Stimulated activated CD4-positive, alpha-beta T cell treated with anti-CD3 and anti-CD28 coated beads, Interleukin-15, amount 100 ng/mL, for 24 hours (primary cell): ENCODE results near the gene CARMIL1.

Source experiments
- DNase-seq: peaks from one replicate; pipeline ENCODE4 v3.0.0-alpha.2; 2020

CARMIL1 gene

DNA sequence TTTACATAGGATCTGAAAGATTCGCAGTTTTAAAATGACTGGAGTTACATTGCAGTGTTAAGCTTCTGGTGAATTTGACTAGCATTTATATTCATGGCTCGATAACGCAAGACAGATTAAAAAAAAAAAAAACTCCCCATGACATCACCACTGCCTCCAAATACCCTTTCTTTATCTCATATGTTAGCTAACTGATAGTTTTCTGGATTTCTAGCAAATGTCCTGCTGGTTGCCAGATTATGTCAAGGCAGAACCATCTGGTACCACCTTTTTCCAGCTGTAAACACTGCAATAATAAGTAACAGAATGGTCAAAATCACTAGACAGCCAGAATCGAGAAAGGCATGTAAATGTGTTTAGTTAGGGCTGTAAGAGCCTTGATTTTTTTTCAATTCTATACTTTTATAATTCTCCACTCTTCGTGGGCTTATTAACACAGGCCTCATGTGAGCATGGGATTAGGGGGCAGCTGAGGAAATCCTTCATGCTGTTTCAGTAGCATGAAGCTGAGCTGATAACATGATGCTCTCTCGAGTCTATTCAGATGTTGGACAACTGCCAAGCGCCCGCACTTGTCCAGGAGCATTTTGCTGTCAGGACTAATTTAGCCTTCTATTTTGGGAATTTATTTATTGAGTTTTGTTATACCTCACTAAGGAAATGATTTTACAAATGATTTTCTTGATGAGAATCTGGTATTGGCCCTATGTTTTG lies 206.8 kb downstream of the CARMIL1 start:
- no peak for DNase-seq

DNA sequence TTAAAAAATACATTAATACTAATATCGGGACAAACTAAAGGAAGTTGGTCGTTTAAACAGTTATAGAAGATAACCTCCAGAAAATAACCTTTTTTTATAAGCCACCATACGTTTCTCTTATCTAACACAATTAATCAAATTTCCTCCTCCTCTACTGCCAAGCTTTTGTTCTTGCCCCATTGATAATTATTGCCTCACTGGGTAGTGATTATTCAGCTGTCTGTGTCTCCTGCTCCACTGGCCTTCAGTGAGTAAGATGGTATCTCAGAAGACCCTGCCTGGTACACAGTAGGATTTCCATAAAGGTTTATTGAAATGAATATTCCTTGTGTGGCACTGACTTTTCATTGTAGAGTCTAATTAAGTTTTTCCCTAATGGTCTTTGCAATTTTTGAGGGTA lies 207.4 kb downstream of the CARMIL1 start:
- no peak for DNase-seq

DNA sequence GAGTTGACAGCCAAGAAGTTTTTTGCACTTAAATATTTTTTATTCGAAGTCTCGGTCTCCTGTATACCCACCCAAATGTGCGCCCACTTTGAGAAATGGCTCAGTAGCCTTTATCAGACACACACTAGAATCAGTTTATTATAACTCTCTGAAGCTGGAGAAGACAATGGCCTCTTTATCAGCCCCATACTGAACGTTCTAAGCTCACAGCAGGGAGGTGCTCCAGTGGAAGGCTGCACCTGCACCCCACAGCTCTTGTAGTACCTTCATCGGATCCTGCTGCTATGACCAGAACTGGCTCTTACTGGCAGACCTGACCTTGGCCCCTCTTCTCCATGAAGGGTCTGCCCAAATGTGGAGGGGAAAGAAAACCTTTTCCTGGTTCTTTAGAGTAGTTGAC lies 207.8 kb downstream of the CARMIL1 start:
- no peak for DNase-seq

DNA sequence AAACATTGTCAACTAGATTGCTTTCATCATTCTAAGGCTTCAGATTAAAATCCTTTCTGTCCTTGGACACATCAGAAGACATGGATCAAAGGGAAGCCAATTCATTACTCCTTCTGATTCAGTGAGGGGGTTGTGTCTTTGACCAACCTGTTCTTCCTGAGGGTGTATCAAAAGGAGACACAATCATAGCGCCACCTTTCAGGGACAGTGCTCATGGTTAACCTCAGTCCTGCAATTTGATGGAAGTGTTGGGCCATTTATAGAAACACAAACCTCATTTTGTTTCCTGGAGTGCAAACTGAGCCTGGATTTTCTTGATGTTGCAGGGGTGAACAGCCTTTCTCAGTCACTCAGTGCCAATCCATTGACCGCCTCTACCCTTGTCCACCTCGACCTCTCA lies 209.0 kb downstream of the CARMIL1 start:
- DNase-seq = no peak

DNA sequence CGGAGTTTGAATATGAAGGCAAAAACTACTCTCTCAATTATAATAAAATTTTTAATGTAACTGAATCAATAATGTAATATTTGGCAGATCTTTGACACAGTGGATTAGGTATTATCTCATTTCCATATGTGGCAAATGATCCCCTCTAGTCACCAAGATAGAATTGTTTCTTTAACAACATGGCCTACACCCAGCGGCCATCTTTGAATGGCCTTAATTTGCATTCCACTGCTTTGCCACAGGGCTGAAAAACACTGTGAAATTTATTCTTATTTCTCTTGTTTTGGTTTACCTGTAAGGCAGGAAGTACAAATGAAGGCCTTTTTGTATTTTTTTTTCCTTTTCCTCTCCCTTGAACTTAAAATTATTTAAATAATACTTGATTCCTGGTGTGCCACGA lies 210.2 kb downstream of the CARMIL1 start:
- DNase-seq = no peak

DNA sequence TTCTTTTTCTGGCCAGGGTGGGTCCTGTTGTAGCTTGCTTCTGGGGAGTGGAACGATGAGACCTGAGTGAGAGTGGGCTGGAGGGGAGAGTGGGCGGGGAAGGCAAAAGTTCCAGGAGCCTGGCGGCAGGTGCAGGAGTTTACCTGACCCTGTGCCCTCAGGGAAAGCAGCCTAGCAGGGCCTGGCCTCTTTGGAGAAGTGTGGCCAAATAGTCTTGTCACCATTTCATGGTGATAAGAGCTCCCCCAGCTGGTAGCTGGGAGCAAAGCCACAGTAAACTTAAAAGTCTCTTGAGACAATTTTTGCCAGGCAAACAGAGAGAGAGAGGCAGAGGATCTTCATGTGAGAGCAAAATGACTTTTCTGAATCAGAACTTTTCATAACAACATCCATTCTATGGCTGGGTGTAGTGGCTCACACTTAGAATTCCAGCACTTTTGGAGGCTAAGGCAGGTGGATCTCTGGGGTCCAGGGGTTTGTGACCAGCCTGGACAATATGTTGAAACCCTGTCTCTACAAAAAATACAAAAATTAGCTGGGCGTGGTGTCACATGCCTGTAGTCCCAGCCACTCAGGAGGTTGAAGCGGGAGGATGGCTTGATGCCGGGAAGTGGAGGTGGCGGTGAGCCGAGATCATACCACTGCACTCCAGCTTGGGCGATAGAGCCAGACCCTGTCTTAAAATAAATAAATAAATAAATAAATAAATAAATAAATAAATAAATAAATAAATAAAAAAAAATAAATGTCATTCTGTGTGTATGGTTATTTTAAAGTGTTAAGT lies 211.0 kb downstream of the CARMIL1 start:
- peak; percentile 74 for DNase-seq

DNA sequence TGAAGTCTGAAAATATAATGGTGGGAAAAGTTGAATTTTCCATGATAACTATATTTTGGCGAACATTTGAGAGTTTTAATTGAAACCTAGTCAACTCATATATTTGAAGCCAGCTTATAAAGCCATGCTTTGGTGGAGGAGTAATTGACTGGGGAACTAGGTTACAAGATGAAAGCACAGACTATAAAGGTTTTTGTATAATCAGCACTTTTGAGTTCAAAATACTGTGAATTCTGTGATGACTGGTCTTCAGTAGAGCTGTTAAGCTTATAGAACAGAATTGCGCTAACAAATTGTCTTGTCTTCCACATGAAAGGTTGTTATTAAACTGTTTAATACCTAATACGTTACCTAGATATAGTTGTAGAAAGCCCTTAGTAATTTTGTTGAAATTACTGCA lies 213.8 kb downstream of the CARMIL1 start:
- DNase-seq = no peak

DNA sequence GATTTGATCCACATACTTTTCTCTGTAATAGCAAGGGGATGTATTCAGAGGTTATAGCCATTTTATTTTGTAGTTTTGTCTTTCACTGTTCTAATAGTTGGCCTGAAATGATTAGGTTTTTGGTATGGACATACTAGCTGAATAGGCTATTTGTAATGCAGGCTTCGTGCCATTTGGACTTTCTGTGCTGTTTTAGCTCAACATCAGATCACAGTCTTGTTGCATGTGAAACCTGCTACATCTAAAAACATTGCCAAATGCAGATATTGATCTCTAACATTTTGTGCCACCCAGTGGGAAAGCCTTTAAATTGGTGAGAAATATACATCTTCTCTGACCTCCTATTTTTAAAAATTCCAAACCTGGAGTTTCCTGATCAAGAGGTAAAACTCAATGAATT lies 215.3 kb downstream of the CARMIL1 start:
- DNase-seq = no peak

DNA sequence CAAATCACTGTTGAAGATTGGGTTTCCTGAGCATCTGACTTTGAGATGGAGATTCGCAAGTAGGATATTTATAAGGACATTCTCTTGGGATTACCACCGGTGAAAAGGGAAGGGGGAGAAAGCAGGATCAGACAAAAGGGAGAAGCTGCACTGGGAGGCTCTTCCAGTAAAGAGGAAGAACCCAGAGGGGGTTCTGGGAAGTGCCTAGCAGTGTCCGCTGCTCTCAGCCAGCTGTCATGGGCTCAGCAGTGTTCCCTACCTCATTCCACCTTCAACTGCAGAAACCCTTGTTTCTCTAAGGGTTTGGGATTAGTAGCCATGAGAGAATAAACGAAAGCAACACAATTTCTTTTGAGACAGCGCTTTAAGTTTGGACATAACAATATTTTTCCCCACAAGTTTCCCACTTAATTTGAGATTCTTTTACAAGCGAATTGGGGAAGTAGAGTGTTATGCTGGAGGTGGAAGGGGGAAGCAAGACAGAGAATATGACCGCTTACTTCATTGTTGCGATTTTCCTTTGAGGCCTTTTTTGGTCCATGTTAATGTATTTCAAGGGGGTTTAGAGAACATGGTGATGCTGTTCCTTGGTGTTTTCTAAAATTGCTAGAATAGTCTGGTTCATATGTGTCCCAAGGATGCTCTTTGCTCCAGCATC lies 218.3 kb downstream of the CARMIL1 start:
- no peak for DNase-seq

DNA sequence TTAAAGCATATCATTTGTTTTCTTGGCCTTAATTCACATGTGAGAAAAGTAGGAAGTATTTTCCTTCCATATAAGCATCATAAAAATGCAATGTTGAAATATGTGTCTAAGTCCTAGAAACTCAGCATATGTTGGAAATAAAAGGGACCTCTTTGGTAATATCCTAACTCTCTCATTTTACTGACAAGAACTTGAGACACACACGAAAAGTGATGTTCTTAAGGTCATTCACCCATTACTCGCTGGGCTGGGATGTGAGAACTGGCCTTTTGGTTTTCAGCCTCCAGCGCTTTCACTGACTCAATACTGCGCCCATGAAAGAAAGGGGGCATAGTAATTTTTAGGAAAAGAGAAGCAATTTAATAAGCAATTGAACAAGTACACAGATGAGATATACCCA lies 219.3 kb downstream of the CARMIL1 start:
- no peak for DNase-seq

DNA sequence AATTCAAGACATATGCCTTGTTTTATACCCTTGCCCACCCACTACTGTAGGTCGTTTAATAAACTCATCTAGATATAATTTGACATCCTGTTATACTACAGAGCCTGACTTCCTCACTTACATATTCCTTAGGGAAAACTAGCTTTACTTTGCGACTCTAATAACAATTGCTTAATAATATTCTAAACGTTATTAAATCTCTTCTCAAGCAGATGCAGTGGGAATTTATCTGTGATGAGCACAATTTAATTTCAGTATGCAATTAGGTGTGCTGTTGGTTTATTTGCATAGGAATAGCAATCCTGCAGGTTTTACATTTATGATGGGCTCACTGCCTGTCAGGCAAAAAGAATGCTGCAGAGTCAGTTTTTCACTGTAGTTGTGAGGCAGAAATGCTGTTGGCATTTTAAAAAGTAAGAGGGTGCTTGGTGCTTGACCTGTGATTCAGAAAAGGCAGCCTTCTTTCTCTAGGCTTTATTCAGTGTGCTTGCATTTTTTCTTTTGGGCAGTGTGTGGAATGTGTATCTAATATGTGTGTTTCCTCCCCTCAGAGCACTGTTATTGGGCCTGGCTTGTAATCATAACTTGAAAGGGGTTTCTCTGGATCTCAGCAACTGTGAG lies 220.6 kb downstream of the CARMIL1 start:
- no peak for DNase-seq

DNA sequence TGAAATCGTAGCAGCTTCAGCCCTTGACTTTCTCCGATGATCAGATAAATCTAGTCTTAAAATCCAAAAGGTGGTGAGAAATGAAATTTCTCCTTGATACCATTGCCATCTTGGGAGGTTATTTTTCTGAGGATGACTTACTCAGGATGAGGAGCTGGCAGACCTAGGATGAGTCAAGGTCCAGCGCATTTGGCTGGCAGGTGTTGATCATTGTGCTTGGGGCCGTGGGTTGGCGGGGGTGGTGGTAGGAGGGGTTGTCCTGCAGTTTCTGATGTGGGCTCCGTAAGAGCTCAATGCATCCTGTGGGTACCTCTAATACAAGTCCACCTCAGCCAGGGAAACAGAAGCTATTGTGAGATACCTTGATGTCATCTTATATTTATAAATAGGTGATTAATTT lies 224.5 kb downstream of the CARMIL1 start:
- DNase-seq = no peak

DNA sequence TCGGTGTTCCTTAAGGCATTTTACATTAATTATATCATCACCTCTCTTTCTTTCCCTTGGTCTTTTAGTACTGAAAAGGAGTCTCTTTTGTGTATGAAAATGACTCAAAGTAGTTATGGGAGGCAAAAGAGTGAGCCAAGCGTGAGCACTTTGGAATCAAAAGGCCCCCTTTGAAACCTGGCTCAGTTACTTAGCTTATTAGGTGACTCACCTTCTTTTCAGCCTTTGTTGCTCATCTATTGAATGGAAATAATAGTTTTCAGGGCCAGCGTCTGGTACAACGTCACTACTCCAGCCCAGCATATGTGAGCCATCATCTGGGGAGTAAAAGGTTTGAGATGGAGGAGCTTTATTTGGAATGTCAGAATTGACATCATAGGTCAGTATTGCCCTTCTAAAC lies 225.5 kb downstream of the CARMIL1 start:
- no peak for DNase-seq

DNA sequence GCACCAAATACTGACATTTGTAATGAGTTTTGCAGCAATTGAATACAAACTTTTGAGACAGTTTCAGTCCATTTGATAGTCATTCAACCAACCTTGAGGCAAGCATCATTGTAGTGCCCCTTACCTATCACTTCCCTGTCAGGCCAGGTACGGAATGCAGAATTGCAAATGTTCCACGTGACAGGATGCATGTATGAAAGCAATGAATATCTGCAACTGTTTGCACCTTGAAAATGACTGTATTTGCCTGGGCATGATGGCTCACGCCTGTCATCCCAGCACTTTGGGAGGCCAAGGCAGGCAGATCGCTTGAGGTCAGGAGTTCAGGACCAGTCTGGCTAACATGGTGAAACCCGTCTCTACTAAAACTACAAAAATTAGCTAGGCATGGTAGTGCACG lies 226.8 kb downstream of the CARMIL1 start:
- DNase-seq = no peak

DNA sequence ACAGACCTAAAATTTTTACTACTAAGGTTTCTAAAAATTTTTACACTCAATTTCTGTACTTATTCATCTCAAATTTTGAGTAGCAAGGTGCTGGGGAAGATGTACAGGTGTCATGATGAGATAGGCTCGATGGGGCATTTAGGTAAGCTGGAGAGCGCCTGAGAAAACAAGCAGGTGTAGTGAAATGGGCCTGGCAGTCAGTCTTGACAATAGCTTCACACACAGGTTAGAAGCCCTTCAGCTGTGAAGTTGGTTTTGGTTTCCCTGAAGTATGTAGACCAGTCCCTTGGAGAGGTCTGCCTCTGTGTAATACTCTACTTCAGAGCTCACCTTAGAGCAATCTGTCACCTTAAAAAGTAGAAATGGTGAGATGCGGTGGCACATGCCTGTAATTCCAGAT lies 228.9 kb downstream of the CARMIL1 start:
- DNase-seq = no peak

DNA sequence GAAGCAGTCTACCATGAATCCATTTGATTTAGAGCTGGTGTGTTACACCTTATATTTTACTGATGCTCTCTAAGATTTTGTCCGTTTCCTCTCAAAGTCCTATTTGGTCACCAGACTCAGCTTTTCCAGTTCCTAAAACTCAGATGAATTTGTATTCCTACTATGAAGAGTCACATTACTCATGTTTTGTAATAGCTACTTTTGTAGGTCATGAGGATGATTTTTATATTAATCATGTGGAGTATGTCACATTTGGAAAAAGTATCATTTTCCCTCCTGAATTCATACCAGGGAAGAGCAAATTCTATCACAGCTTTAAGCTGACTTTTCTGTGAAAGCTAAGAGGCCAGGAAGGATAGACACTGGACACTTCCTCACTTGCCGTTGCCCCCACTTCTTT lies 232.2 kb downstream of the CARMIL1 start:
- DNase-seq = no peak

DNA sequence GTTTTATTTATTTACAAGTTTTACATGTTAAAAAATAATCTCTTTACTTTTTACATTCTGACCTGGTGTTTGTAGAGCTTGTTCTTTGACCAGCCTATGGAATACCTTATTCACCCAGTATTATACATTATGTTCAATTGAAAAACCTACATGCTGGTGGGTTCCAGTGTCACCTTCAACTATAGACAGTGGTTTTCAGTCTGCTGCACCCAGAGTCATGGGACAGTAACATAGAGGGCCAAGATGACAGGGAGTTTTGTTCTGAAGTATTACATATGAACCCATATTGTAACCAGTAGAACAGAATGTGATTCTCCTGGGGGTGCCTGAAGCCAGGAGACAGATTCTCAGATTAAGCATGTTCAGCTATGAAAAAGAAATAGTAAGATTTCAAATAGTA lies 233.4 kb downstream of the CARMIL1 start:
- DNase-seq = no peak

DNA sequence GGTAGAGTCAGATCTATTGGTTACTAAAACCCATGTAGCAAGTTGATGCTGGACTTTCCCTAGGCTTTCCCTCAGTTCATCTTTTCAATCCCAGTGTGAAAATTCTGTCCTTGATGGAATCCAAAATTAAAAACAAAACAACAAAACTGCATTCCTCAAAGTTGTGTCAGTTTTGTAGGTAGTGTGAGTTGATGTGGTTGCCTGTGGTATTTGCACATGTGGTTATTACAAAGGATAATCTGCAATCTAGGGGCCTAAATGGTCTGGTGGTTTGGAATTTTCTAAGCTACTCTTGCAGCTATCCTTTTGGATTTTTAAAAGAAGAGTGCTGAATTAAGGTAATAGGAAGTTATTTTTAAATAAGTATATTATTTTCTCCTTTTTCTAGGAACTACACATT lies 240.7 kb downstream of the CARMIL1 start:
- no peak for DNase-seq

DNA sequence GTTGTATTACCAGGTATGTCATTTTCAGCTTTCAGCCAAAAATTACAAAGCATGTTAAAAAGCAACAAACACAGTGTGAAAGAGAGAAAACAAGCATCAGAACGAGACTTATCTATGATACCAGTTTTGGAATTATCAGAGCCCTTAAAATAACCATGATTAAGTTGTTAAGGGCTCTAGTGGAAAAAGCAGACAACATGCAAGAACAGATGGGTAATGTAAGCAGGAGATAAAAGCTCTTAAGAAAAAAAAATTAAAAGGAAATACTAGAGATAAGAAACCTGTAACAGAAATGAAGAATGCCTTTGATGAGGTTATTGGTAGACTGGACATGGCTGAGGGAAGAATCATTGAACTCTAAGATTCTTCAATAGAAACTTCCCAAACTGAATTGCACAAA lies 245.4 kb downstream of the CARMIL1 start:
- no peak for DNase-seq

DNA sequence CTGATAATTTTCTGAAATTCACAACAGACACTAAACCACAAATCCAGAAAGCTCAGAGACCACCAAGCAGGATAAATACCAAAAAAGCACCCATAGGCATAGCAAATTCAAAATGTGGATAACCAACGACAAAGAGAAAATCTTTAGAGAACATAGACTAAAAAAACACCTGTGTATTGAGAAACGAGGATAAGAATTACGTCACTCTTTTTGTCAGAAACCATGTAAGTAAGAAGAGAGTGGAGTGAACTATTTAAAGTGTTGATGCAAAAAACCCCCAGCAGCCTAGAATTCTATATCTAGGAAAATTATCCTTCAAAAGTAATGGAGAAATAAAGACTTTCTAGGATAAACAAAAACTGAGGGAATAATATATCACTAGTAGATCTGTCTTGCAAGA lies 245.9 kb downstream of the CARMIL1 start:
- no peak for DNase-seq

DNA sequence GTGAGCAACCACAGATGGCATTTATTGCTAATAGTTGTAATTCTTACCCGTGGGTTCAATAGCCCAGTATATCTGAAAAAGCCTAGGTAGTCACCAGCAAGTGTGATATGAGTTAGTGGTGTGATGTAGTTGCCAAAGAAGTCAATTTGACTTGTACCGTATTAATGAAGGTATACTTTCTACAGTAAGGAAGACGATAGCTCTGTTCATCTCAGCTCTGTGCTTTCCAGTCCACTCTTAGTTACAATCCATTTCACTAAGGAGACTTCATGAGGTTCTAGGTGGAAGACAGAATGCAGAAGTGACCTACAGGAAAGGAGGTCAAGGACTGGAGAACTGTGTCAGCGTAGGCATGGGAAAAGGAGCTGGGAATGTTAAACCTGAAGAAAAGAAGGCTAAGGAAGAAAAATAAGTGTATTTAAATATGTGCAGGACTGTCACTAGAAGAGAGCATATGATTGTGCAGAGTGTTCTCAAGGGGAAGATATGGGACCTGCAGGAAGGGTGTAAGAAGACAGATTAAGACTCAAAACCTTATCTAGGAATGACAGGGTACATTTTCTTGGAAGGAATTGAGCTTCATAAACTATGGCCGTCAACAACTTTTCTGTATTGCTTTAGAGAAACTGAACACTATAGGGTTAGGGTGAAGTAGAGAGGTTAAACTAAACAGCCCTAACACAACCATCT lies 255.9 kb downstream of the CARMIL1 start:
- no peak for DNase-seq

DNA sequence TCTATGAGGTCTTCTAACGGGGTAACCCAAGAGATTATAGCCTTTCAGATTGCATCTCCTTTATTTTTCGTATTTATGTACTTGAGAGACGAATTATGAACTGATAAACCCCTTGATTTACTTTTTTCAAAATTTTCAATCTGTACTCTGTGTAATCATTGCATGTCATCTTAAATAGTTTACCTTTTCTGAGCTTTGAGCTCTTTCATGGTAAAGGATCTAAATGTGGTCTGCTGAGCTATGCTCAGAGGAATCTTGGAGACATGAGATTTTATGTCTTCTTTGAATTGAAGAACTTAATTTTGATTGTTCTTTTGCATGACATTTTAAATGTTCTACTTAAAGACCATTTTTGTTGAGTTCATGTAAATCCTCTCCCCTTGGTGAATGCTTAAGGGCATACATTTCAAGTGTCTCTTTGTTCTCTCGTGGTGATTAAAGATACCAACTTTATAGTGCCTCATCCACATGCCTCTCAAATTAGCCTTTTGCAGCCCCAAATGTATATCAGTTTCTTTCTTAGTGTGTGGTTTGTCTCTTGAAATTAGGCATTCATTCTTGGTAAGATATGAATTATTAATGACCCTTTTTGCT lies 256.6 kb downstream of the CARMIL1 start:
- DNase-seq = no peak

DNA sequence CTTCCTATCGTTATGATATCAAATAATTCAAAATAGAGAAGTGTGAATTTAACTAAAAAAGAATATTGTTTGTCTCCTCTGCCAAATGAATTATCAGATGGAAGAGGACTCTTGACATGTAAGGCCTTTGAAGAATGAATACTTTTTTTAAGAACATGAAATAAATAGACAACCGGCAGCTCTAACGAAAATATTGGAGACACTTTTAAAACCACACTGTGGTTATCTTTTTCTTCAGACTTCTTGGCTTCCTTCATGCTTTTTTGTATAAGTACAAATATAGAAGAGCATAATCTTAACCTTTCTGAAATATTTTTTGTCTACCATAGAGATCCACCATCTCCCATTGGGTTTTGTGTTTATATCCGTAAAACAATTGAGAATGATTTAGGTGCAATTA lies 257.6 kb downstream of the CARMIL1 start:
- DNase-seq = no peak
